GM12801 (cell line): ENCODE measurements around the gene ELAVL1.

Experiments used
- TF ChIP-seq, protein P1 (sequence below): IDR thresholded peaks from one replicate; pipeline ENCODE4 v1.5.1; 2011; ENCODE audit warnings: control low read depth; ENCODE audit not compliant: insufficient read length; ENCODE audit errors: extremely low read depth

ELAVL1 gene

DNA sequence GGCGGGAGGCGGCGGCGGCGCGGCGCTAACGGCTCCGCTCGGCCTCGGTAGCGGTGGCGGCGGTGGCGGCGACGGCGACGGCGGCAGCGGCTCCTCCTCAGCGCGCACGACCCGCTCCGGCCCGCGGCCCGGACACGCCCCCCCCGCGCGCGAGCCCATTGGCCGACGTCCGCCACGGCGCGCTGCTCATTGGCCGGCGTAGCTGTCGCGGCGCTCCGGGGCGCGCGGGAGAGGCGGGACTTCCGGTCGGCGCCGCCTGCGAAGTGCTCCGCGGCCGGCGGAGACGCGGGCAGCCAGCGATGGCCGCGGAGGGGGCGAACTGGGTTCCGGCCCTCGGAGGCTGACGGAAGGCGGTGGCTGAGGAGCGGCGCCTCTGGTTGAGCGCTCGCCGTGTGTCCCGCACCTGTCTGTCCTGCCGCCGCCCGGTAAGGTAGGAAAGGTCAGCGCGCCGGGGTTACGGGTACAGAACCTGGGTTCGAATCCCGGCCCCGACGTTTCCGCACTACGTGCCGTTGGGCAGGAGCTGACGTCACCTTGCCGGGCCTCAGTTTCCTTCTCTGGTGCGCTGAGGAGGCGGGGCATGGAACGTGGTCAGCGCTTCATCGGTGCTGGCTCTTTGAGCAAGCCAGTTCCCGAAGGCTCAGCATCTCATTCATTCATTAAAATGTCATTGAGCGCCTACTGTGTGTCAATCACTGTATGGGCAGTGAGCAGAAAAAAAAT lies at the start of gene ELAVL1:
Gene ELAVL1, minus strand, starts transcription at position 108 of the 723 bp plus-strand sequence. CDS start 13,826 bp downstream, outside the sequence.
- TF ChIP-seq, protein P1, sequence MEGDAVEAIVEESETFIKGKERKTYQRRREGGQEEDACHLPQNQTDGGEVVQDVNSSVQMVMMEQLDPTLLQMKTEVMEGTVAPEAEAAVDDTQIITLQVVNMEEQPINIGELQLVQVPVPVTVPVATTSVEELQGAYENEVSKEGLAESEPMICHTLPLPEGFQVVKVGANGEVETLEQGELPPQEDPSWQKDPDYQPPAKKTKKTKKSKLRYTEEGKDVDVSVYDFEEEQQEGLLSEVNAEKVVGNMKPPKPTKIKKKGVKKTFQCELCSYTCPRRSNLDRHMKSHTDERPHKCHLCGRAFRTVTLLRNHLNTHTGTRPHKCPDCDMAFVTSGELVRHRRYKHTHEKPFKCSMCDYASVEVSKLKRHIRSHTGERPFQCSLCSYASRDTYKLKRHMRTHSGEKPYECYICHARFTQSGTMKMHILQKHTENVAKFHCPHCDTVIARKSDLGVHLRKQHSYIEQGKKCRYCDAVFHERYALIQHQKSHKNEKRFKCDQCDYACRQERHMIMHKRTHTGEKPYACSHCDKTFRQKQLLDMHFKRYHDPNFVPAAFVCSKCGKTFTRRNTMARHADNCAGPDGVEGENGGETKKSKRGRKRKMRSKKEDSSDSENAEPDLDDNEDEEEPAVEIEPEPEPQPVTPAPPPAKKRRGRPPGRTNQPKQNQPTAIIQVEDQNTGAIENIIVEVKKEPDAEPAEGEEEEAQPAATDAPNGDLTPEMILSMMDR = no peak

DNA sequence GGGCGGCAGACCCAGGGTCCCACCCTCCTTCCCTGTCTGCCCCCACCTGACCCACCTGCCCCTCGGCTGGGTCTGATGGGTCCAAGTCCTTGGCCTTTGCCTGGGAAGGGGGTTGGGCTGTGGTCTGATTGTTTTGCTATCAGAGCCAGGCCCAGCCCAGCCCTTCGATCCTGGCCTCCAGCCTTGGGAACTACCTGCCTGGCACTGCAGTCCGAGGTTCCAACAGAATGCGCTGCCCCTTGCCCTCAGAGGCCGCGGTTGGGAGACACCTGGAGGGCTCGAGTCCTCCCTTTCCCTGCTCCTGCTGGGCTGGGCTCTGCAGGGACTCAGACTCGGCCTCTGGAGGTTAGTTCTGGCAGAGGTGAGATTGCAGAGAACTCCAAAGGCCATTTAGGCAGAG lies 48.7 kb upstream of the ELAVL1 start:
- TF ChIP-seq, protein P1 = no peak

DNA sequence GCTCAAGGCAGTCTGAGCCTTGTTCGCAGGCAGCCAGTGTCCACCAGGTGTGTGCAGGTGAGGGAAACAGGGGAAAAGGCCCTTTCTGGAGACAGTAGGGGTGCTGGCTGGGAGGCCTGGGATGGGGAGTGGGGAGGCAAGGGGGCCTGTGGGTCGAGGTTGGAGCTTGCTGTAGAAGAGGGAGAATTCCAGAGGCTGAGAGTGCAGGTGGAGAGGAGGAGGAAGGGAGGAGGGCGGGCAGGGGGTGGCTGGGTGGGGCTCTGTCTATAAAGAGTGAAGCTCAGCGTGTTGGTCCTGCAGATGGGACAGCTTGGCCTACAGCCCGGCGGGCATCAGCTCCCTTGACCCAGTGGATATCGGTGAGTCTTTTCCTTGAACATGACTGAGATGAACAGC lies 47.0 kb upstream of the ELAVL1 start, which contains the start of gene CCL25:
Gene CCL25, plus strand, starts transcription at position 297 of the 396 bp plus-strand sequence. CDS start 290 bp downstream, outside the sequence.
- TF ChIP-seq, protein P1 = no peak

DNA sequence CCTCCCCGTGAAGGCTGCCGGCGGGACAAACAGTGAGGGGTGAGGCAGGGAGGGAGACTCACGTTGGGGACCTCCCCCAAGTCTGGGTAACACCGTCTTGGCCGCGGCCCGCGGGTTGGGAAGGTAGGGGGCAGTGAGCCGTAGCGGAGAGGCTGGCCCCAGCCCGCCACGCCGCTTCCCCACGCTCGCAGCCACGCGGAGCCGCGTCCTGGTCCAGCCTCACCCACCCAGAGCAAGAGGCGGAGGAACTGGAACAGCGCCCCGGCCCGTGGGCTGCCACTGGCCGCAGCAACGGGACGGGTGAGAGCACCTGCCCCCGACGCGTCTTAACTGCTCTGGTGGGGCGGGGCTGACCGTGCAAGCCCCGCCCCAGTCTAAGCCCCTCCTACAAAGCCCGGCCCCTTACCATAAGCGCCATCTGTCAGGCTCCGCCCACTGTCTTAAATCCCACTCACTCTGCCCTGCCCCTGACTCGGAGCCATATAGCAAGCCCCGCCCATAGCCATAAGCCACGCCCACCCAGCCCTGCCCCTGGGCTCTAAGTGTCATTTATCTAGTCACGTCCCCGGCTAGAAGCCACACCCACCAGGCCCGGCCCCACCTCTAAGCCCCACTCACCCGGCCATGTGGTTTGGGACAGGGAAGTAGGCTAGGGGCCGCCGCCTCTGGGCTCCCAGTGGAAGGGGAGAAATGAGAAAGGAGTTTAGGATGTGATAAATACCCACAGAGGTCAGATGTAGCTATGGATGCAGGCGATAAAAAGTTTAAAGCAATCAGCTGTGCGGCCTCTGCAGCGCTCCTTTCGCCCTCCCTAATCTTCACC lies 45.0 kb upstream of the ELAVL1 start:
- TF ChIP-seq, protein P1 = no peak

DNA sequence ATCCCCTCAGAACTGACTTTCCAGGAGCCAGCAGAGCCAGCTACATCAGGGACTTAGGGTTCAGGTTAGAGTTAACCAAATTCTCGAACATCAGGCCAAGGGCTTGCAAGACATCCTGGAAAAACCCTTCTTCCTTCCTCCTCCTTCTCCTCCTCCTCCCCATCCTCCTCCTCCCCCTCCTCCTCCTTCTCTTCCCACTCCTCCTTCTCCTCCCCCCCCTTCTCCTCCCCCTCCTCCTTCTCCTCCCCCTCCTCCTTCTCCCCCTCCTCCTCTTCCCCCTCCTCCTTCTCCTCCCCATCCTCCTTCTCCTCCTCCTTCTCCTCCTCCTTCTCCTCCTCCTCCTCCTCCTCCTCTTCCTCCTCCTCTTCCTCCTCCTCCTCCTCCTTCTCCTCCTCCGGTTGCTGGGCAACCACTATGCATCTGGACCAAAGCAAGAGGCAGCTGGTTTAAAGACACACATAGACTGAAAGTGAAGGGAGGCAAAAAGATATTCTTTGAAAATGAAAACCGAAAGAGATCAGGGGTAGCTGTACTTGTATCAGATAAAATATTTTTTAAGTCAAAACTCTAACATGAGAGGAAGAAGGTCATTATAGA lies 41.2 kb upstream of the ELAVL1 start:
- TF ChIP-seq, protein P1 = no peak

DNA sequence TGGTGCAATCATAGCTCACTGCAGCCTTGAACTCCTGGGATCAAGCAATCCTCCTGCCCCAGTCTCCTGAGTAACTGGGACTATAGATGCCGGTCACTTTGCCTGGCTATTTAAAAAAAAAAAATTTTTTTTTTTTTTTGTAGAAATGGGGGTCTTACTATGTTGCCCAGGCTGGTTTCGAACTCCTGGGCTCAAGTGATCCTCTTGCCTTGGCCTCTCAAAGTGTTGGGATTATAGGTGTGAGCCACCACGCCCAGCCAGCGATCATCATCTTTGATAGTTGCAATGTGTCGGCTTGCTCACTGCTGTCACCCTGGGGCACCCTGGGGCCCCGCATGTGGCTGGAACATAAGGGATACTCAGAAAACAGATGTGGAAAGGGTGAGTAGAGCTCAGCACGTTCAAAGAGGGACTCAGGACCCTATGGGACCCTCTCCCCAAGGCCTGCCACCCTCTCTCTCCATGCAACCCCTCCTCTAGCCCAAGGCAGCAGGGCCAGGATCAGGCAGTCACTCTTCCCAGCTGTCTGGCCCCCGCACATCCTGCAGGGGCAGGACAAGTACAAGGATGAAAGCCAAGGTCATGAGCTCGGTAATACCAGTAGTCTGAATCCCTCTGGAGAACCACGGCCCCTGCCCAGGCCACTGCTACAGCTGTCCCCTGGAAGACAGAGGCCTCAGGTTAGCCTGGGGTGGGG lies 40.6 kb upstream of the ELAVL1 start:
- TF ChIP-seq, protein P1 = no peak
